ENCODE measurements around the gene IMP3. TPM values are rescaled to one million over a fixed set of nuclear protein-coding genes. Genes with fewer than 3 reads are reported as not detected.
"Not testable (repeated sequence)": the region's sequence is repeated elsewhere in the genome, so short reads cannot be mapped to it uniquely, and the experiment has no call there.

IMP3 gene
- total RNA-seq, 1 donor from 2014 or later = 159 TPM

DNA sequence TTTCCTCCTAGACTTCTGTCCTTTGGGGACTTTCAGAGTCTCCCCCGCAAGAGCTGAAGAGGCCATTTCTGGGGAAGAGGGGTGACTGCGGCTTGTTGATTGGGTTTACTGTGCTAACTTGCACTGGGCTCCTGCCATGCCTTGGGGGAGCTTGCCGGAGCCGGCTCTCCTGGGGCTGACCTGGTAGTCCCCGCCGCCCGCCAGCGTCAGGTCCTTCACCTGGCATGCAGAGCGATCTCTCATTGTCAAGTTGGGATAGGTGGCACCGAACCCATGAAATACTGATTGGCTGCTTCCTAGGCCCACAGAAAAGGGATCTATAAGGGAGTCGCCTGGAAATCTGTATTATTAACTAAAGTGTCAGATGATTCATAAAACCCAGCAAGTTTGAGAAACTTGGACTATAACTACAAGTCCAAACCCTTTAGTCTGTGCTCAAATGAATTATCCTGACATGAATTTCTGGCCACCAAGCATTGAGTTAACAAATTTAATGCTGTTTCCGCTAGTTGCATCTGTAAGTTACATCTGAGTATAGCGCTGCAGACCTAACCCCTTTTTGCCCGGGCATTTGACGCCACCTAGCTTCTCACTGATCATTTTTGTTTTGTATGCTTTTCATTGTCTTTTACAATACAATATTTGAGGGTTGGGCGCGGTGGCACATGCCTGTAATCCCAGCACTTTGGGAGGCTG, 607 bp upstream of the IMP3 start:
- Histone ChIP-seq H3K9me3 (no peaks in the 10 kb centered on the region), H3K27ac (peak overlapping the region; percentile 88 to 95), H3K4me1 (peaks cover 9 to 32% of the 10 kb centered on the region in 2 donors), H3K36me3 (peaks cover 0 to 3% of the 10 kb centered on the region in 2 donors), H3K4me3 (peak overlapping the region; percentile 82 to 94), H3K27me3 (no peaks in the 10 kb centered on the region)
- TF ChIP-seq, protein P1, sequence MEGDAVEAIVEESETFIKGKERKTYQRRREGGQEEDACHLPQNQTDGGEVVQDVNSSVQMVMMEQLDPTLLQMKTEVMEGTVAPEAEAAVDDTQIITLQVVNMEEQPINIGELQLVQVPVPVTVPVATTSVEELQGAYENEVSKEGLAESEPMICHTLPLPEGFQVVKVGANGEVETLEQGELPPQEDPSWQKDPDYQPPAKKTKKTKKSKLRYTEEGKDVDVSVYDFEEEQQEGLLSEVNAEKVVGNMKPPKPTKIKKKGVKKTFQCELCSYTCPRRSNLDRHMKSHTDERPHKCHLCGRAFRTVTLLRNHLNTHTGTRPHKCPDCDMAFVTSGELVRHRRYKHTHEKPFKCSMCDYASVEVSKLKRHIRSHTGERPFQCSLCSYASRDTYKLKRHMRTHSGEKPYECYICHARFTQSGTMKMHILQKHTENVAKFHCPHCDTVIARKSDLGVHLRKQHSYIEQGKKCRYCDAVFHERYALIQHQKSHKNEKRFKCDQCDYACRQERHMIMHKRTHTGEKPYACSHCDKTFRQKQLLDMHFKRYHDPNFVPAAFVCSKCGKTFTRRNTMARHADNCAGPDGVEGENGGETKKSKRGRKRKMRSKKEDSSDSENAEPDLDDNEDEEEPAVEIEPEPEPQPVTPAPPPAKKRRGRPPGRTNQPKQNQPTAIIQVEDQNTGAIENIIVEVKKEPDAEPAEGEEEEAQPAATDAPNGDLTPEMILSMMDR (IDR thresholded peaks at IDR 0.05) = peak in 2 of 3 experiments; percentile 3 to 18
- intact Hi-C loops (cut with DNase I) = loop anchor here (1.0 kb wide), 2 partner anchors 21 to 98 kb away; no protein-coding TSS in a partner anchor
- no peak for DNase-seq (ENCODE audit: low spot score in 2 of 2)

DNA sequence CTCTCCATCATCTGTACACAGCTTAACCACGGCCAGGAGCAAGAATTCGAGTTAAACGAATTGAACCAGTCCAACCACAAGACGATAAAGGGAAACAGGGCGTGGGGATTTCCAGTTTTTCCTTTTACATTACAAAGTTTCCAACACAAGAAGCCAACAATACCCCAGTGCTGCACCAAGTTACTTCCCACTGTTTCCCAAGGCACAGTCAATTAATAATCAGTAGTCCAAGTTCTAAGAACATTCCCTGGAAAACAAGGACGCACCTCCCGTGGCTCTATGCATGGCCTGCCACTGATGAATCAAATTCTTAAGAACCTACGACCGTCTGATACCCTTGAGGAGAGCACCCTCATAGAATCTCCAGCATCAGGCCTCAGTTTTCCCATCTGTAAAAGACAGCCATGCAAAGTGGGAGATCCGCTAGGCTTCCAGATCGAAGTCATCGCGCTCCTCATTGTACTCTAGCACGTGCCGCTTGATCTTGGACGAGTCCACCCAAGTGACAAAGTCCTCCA, 774 bp downstream of the IMP3 start:
- TF ChIP-seq, protein P1 (IDR thresholded peaks at IDR 0.05) = no peak
- Histone ChIP-seq H3K36me3 (peaks cover 0 to 3% of the 10 kb centered on the region in 2 donors), H3K27ac (peak overlapping the region; percentile 88 to 95), H3K9me3 (no peaks in the 10 kb centered on the region), H3K4me3 (peak overlapping the region; percentile 82 to 94), H3K27me3 (no peaks in the 10 kb centered on the region), H3K4me1 (peaks cover 9 to 32% of the 10 kb centered on the region in 2 donors)
- DNase-seq (ENCODE audit: low spot score in 2 of 2) = no peak
- intact Hi-C loops (cut with DNase I) = loop anchor here (2.0 to 5.0 kb wide), 3 partner anchors 14 to 163 kb away; partner anchors contain the start of gene SNUPN

GRCh38 chr15:75637245-75638009, 2.6 kb downstream of the IMP3 start:
- DNase-seq (ENCODE audit: low spot score in 2 of 2) = no peak
- Histone ChIP-seq H3K27me3 (no peaks in the 10 kb centered on the region), H3K9me3 (no peaks in the 10 kb centered on the region), H3K27ac (peak overlapping the region; percentile 88 to 95), H3K4me1 (peaks cover 9 to 32% of the 10 kb centered on the region in 2 donors), H3K4me3 (peak overlapping the region in 1 of 2 donors; percentile 82), H3K36me3 (peaks cover 0 to 3% of the 10 kb centered on the region in 2 donors)
- intact Hi-C loops (cut with DNase I) = loop anchor here (2.0 to 5.0 kb wide), 3 partner anchors 13 to 165 kb away; partner anchors contain the start of gene SNUPN
- TF ChIP-seq, protein P1 (IDR thresholded peaks at IDR 0.05) = no peak

GRCh38 chr15:75636026-75636425, 4.0 kb downstream of the IMP3 start:
- Histone ChIP-seq H3K4me3 (no peak overlapping the region), H3K9me3 (no peaks in the 10 kb centered on the region), H3K36me3 (peaks cover 0 to 3% of the 10 kb centered on the region in 2 donors), H3K27me3 (no peaks in the 10 kb centered on the region), H3K27ac (no peak overlapping the region), H3K4me1 (peaks cover 9 to 30% of the 10 kb centered on the region in 2 donors)
- intact Hi-C loops (cut with DNase I) = loop anchor here (5.0 kb wide), 2 partner anchors 36 to 166 kb away; no protein-coding TSS in a partner anchor
- TF ChIP-seq, protein P1 (IDR thresholded peaks at IDR 0.05) = no peak
- DNase-seq (ENCODE audit: low spot score in 2 of 2) = no peak

DNA sequence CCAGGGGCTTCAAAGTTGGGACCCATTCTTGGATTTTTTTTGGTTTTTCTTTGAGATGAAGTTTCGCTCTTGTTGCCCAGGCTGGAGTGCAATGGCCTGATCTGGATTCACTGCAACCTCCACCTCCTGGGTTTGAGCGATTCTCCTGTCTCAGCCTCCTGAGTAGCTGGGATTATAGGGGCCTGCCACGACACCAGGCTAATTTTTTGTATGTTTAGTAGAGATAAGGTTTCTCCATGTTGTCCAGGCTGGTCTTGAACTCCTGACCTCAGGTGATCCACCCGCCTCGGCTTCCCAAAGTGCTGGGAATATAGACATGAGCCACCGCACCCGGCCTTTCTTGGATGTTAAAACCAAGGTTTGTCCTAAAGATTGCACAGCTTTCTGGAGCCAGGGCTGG, 6.1 kb downstream of the IMP3 start:
- H3K27me3 ChIP-seq; H3K9me3 ChIP-seq; H3K36me3 ChIP-seq; DNase-seq (ENCODE audit: low spot score in 2 of 2); H3K27ac ChIP-seq; intact Hi-C loops (cut with DNase I); H3K4me3 ChIP-seq: not testable (repeated sequence)
- peaks cover 9 to 23% of the 10 kb centered on the region in 2 donors for H3K4me1 ChIP-seq

Data from ascending aorta (tissue), 2 donors.